Activated CD8-positive, alpha-beta memory T cell treated with anti-CD3 and anti-CD28 coated beads for 48 hours (primary cell): ENCODE results near the gene ADNP.

Experiments
- DNase-seq, 3 experiments: peaks; one replicate each; pipeline ENCODE4 v3.0.0-alpha.2; 2020; ENCODE audit warnings: low read depth in 2 of 3, low spot score in 2 of 3

The ADNP gene

DNA sequence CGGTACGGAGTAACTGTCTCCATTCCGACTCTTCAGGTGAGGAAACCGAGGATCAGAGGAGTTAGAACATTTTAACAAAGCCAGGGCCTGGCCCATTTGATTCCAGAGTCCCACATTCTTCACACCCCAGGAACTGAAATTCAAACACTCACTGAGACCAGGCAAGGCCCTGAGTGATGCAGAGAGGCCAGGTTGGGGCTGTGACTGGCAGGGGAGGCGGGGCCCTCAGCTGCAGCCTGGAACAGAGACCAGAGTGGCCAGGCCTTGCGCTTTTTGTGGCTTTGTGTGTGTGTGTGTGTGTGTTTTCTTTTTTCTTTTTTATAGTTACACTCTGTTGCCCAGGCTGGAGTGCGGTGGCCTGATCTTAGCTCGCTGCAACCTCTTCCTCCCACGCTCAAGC is 79.2 kb downstream of the ADNP start:
- DNase-seq, result no peak

- DNase-seq, result no peak
Observed at GRCh38 chr20:50850721-50851286, 80.4 kb downstream of the ADNP start.

DNA sequence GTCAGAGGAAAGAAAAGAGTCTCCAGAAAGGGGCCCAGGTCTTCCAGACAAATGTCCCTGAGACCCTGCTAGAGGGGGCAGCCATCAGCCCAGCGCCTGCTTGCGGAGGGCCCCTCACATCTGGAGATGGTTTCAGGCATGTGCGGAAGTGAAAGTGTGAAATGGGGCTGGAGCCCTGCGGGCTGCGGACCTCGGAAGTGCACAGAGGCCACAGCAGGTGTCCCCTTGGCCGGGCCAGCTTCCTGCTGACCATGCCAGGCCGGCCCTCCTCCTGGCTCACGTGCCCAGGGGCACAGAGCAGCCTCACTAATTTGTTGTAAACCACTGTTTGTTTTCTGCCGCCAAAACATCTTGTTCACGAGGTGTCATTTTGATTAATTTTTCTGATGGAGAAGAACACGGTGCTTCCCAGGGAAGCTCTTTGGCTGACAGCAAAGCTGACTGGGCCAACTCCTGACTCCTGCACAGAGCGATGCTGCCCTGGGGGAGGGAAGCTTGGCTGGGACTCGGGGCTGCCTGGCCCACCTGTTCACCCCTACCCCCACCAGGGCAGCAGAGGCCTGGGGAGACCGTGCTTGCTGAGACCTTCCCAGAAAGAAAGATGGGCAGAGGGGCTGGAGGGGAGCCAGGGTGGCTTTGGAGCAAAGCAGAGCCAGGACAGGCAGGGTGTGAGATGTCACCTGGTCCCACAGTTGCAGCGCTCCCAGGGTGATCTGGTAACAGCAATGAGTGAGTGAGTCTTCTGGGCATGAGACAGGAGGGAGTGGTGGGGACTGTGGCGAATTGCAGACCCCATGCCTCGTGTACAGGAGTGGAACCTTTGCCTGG is 82.2 kb downstream of the ADNP start:
- no peak for DNase-seq

GRCh38 chr20:50848341-50848808 is 82.9 kb downstream of the ADNP start:
- DNase-seq, result no peak

DNA sequence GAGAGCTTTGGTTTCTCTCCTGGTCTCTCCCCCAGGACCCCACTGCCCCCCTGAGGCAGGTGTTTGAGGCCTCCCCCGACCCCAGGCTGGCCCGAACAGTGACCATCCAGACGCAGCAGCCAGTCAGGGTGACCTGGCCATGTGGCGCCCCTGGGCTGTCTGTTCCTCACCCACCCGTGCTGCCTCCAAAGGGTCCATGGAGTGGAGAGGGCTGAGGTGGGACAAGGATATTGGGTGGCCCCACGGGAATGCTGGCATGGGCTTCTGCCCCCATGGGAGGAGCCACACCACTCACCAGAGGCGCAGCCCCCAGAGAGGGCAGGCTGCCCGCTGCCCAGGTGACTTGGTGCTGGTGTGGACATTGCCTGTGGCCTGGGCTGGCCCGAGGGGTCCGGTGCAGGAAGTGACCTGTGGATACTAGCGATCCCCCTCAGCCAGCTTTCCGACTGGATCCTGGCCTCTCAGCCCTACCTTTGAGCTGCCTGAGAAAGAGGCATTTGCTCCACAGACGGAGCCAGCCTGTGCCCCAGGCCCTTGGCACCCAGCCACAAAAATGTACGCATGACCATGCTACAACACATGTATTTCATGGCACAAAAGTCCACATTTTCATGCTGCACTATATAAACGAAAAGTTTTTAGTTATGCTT is 85.5 kb downstream of the ADNP start:
- no peak for DNase-seq

DNA sequence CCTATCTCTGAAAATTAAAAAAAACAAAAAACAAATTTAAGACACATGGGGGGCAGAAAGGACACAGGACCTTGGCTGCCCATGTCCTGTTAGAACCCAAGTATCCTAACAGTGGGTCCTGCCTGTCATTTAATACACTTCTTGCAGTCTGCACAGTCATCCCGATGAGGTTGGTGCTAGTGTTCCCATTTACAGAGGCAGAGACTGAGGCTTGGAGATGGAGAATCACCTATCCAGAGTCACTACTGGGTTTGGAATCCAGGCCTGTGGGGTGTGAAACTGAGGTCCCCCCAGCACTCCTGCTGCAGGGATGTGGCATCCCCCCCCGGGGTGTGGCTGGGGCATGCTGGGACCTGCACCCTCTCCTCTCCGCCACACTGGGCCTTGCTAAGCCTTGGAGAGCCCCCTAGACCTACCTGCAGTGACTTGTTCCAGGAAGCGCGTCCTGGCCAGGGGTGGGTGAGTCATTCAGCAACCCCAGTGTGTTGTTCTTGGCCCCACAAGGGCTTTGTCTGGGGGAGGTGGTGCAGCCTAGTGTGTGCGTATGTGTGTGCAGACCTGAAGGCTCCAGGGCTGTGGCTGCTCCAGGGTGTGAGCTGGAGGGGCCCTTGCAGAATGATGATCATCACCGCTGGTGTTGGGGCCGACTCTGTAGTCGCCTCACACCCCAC is 86.7 kb downstream of the ADNP start:
- peak; percentile 31 to 56 (median 41) for DNase-seq

DNA sequence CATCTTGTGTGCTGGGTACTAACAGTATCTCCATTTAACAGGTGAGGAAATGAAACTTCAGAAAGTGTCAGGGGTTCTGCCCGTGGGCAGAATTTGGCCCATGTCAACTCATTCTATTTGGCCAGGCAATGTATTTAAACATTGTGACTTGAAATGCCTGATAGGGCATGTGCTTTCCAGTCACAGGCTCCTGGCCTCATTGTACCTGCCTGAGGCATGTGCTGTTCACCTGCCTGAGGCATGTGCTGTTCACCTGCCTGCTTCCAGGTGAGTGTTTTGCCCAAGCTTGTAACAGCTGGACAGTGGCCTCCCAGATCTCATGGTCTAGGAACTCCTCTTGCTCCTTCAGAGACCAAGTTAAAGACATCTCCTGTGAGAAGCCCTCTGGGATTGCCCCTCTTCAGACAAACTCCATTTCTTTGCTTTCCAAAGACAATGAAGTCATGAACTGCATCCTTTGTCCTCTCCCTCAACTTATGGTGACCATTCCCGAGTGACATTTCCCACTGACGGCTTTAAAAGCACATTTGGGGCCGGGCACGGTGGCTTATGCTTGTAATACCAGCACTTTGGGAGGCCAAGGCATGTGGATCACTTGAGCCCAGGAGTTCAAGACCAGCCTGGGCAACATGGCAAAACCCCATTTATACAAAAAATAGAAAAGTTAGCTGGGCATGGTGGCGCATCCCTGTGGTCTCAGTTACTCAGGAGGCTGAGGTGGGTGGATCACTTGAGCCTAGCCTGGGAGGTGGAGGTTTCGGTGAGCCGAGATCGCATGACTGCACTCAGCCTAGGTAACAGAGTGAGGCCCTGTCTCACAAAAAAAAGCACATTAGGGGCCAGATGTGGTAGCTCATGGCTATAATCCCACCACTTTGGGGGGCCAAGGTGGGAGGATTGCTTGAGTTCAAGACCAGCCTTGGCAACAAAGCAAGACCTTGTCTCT is 87.6 kb downstream of the ADNP start:
- no peak for DNase-seq

DNA sequence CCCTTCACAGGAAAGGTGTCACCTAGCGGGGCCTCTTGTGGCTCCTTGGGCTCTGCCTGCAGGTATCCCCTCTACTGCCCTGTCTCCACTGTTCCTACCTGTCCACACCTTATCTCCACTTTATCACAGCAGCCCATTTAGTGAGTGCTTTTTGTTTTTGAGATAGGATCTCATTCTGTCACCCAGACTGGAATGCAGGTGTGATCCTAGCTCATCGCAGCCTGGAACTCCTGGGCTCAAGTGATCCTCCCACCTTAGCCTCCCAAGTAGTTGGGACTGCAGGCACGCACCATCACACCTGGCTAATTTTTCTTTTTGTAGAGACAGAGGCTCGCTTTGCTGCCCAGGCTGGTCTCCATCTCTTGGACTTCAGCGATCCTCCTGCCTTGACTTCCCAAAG is 88.4 kb downstream of the ADNP start:
- DNase-seq, result no peak
